AG04449 (cell line): ENCODE results near the gene FGF5.

ENCODE experiments used
- CTCF ChIA-PET: fragments of 350-600 bp; formaldehyde crosslinking; extraction: SDS; loops from one replicate; lab custom pipeline; 2021; ENCODE audit warnings: antibody characterized with exemption; lab: Yijun Ruan, JAX
- POLR2A ChIA-PET: fragments of 400-600, 350-600 bp; formaldehyde crosslinking; extraction: SDS; loops from one replicate; lab custom pipeline; 2020; ENCODE audit warnings: antibody characterized with exemption, inconsistent platforms; lab: Yijun Ruan, JAX
- DNase-seq: peaks from one replicate; pipeline ENCODE4 v3.0.0-alpha.2; 2010; ENCODE audit warnings: low read depth, low spot score
- H3K4me3 ChIP-seq: 2 replicates; pipeline ENCODE4 v1.5.1; 2011; ENCODE audit warnings: low read depth, mild to moderate bottlenecking, control low read depth, low read length
- TF ChIP-seq, protein P1 (sequence below): IDR thresholded peaks from one replicate; pipeline ENCODE4 v1.5.1; 2011; ENCODE audit warnings: mild to moderate bottlenecking, moderate library complexity, low read length, control low read depth, inconsistent platforms; ENCODE audit not compliant: insufficient read depth; ENCODE audit errors: missing control alignments

Gene FGF5

DNA sequence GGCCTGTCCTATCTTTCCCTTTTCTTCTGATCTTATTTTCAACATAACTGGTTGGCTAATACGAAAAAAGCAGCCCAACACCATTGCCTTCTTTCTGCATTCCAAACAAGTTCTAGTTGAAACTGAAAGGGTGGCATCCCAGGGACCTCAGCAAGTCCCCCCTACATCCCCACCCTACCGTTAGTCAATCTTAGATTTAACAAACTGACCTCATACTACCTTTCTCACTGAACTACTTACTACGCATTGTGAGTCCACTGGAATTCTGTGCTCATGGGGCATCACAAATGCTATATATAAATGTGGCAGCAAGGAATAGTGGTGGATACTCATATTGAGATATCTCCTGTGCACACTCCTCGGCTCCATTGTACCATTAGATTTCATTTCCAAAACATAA, 33.1 kb upstream of the FGF5 start:
- CTCF ChIA-PET = interaction anchor here (0.7 to 7.9 kb wide), 3 partner anchors 14 to 103 kb away, joined by 3 to 78 read pairs (median 6); no protein-coding TSS in a partner anchor
- no peak for DNase-seq
- TF ChIP-seq, protein P1, sequence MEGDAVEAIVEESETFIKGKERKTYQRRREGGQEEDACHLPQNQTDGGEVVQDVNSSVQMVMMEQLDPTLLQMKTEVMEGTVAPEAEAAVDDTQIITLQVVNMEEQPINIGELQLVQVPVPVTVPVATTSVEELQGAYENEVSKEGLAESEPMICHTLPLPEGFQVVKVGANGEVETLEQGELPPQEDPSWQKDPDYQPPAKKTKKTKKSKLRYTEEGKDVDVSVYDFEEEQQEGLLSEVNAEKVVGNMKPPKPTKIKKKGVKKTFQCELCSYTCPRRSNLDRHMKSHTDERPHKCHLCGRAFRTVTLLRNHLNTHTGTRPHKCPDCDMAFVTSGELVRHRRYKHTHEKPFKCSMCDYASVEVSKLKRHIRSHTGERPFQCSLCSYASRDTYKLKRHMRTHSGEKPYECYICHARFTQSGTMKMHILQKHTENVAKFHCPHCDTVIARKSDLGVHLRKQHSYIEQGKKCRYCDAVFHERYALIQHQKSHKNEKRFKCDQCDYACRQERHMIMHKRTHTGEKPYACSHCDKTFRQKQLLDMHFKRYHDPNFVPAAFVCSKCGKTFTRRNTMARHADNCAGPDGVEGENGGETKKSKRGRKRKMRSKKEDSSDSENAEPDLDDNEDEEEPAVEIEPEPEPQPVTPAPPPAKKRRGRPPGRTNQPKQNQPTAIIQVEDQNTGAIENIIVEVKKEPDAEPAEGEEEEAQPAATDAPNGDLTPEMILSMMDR = no peak
- POLR2A ChIA-PET = no interaction called here
- H3K4me3 ChIP-seq = no peak overlapping the region

DNA sequence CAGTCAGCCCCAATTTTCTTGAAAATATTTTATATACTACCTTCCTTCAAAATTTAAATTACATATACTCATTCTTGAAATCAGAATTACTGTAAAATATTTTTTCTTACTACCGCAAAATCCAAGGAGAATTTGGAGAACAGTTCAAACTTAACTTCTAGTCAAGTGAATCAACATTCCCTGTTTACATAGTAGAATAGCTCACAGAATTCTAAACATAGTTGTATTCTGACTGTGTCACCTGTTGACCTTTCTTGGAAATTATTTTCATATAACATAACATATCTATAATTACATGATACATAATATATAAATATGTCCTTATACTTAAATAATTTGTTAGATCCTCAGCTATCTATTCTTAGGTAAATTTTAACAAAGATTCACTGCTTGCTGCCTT, 31.0 kb upstream of the FGF5 start:
- DNase-seq = no peak
- no peak overlapping the region for H3K4me3 ChIP-seq
- POLR2A ChIA-PET = interaction anchor here (0.9 to 1.2 kb wide), 4 partner anchors 17 to 72 kb away, joined by 3 to 15 read pairs (median 4); partner anchors contain the start of gene FGF5
- CTCF ChIA-PET = interaction anchor here (0.8 to 7.9 kb wide), 5 partner anchors 16 to 100 kb away, joined by 4 to 78 read pairs (median 4); partner anchors contain the start of gene CFAP299
- TF ChIP-seq, protein P1 = no peak

DNA sequence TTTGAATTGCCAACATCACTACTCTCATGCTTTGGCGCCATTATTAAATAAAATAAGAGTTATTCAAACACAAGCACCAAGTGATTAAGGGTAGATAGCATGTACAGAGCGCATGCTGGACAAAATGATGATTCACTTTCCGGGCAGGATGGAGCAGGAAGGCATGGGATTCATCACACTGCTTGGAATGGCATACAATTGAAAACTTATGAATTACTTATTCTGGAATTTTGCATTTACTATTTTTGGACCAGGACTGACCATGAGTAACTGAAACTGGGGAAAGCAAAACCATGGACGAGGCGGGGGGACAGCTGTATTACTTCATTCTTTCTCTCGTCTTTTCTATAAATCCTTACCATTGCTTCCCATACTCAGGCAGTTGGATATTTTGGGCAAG, 28.5 kb upstream of the FGF5 start:
- peak; percentile 87 for DNase-seq
- POLR2A ChIA-PET = interaction anchor here (0.6 to 2.0 kb wide), 2 partner anchors 28 to 1299 kb away, joined by 3 to 13 read pairs; partner anchors contain the start of gene FGF5

DNA sequence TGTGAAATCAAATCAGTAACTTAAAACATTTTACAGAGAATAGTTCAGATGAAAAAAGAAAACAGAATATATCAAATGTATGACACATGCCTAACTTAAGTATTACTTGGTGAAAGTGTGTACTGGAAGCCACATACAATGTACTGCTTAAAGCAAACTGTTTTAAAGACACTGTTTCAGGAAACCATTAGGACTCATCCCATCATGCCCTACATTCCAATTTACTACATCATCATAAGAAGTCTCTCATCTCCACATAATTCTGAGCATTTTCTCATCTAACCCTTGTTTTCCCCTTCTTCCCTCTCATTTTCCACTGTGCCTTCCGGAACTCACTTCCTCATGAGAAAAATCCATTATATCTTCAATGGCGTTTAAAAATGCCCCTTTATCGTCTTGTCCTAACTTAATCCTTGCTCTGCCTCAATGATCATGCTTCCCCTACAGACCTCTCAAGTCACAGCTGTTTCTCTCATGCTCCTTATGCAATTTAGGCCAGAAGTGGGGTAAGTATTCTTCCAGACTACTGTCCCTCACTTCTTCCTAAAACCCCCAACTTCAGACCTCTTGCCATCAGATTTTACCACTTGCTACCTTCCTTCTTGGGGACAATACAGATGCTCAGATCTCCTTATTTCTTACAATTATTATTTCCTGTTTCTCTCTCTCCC, 26.8 kb upstream of the FGF5 start:
- TF ChIP-seq, protein P1 = no peak
- DNase-seq = no peak
- ChIA-PET POLR2A (interaction anchor here (2.6 kb wide), 1 partner anchor 26 kb away, joined by 14 read pairs; the partner anchor contains the start of gene FGF5), CTCF (no interaction called here)
- no peak overlapping the region for H3K4me3 ChIP-seq

More for the DNA sequence above, 28.5 kb upstream of the FGF5 start:
- CTCF ChIA-PET = interaction anchor here (7.9 kb wide), 1 partner anchor 19 kb away, joined by 78 read pairs; no protein-coding TSS in a partner anchor
- TF ChIP-seq, protein P1 = no peak
- peak overlapping the region; percentile 23; the same call in 1 of the 2 replicates for H3K4me3 ChIP-seq

DNA sequence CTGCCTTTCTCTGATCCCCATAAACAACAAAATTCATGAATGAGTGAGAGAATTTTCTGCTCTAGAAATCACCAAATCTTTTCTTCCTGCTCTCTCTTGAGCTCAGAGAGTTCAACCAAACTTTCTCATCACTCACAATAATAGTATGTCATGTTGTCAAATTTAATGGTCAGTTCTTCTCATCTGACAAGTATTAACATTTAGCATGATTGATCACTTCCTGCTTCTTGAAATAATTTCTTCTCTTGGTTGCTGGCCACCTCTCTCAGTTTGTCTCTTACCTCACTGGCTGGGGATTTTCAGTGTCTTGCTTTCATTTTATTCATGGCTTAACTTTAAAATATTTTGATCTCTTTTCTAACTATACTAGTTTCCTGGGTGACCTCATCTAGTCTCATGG, 25.5 kb upstream of the FGF5 start:
- TF ChIP-seq, protein P1 = no peak
- POLR2A ChIA-PET = interaction anchor here (2.6 kb wide), 1 partner anchor 25 kb away, joined by 14 read pairs; the partner anchor contains the start of gene FGF5
- no peak for DNase-seq
- no peak overlapping the region for H3K4me3 ChIP-seq
- CTCF ChIA-PET = interaction anchor here (0.9 kb wide), 2 partner anchors 26 to 82 kb away, joined by 3 to 4 read pairs; partner anchors contain the start of gene FGF5
